GM19467 (cell line): ENCODE measurements around the gene BARD1.
A peak's percentile ranks its signal among the peaks of the same experiment; 100 is the strongest.
"Not testable (repeated sequence)": the region's sequence is repeated elsewhere in the genome, so short reads cannot be mapped to it uniquely, and the experiment has no call there.

Experiments used
- ATAC-seq: cut with Tn5 transposase; IDR thresholded peaks from one replicate; pipeline ENCODE4 v1.9.1; 2021; ENCODE audit warnings: mild to moderate bottlenecking, moderate library complexity; ENCODE audit not compliant: unreplicated experiment

The BARD1 gene

DNA sequence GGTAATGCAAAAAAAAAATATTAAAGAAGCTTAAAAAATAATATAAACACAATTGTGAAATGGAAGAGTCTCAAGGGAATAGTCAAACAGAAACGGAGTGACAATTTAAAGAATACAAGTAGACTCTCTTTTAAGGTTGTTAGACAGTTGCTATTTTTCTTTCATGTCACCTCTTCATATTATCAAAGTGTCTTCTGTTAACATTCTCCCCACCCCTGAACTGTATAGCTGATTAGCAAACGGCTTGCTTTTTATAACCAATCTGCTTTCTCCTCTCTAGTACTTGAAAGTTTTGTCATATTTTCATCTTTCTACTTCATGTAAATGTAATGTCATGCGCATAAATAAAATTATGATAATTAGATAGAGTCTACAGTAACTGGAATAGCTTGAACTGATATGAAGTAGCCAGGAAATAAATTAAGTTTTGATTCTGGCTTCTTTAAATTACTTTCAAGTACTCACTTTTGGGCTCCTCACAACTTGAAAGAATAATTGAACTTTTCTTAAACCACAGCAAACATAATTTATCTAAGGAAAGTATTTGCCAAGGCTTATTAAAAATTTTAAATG is 37.0 kb downstream of the BARD1 start:
- no peak for ATAC-seq

DNA sequence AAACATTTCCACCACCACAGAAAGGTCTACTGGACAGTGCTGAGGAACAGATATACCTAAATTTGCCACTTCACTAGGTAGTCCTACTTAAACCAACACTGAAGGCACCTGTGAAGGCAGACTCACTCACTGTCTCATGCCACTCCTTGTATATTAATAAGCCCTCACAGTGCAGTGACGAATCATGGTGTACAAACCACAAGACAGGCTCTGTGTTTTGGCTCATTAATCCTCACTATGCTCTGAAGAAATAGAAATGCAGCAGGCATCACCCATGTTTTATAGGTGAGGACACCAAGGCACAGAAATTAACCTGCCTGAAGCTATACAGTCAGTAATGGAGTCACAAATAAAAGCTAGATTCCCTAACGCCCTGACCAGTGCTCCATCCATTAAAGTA is 44.3 kb downstream of the BARD1 start:
- no peak for ATAC-seq

DNA sequence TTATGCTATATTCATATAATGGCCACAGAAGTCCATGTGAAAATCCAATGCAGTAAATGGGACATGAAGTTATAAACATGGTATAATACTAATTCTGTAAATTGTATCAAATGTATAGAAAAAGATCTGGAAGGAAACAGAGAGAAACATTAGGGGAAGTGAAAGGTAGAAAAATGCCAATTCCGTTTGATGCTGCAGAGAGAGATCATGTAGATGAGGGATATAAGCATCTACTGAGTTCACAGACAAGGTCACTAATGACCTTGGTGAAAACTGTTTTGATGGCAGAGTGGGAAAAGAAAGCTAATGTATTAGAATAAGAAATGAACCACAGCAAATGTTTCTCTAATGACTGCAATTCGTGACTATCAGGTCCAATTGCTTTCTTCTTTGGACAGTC is 56.0 kb downstream of the BARD1 start:
- no peak for ATAC-seq

DNA sequence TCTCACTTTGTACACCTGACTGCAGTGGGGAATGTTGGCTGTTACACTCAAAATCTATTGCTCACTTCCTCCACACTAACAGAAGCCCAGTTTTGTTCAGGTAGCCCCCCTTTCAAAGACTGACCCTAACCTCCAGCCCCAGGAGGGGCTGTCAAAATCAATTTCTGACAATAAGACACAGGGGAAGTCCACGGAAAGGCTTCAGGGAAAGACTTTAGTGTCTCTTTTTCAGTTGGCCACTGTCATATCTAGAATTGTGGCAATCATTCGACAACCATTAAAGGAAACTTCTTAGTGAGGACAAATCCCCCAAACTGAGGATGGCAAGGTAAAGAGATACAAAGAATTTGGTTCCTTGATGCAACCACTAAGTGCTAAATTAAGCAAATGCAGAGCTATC is 59.0 kb downstream of the BARD1 start:
- no peak for ATAC-seq

GRCh38 chr2:214747992-214748391 is 61.5 kb downstream of the BARD1 start:
- peak; percentile 45 for ATAC-seq

DNA sequence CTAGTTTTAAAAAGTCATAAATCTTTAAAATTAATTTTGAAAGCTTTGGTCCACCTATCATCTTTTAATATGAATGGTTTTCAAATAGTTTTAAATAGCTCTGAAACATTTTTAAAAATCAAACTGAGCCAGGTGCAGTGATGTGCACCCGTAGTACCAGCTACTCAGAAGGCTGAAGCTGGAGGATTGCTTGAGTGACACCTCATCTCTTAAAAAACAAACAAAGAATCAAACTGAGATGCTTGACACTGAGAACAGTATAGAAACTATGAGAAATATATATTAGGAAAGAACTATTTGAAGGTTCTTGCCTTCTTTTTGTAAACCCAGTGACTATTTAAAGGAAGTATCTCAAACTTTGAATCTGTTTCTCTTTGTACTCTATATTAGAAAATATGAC is 67.4 kb downstream of the BARD1 start:
- no peak for ATAC-seq

DNA sequence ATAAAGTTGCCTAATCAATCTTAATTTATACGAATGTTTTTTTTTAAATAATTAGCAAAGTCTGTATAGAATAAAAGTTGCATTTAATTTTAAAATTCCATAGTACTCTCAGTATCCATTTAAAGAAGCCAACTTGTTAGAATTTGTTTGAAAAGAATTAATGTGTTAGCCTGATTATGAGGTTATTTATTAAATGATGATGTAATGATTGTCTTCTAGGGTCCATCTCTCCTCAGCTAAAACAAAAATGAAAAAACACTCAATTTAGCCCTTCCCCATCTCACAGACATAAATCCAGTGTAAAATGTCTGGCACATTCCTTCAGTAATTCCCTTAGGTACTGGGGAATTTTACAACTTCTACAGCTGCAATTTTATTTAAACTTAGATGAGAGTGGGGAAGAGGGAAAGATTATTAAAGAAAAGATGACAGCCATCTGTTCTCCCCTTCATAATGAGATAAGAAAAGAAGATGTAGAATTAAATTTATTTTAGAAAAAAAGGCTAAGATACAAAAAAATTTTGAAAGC is 68.6 kb downstream of the BARD1 start:
- ATAC-seq = no peak

DNA sequence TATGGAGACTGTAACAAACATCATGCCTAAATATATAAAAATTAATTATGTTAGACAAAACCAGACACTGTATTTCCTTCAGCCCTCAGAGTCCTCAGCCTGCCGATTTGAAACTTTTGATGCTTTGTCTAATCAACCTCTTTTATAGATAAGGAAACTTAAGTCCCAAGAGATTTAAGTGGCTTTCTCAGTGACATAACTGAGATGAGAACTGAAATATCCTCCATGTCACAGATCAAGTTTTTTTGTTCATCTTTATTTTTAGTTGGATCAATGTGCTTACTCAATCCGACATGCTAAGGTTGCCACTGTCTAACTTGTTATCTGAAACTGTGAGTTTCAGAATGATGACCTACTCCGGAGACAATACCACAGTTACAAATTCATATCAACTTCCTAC is 72.3 kb downstream of the BARD1 start:
- ATAC-seq = peak; percentile 96

DNA sequence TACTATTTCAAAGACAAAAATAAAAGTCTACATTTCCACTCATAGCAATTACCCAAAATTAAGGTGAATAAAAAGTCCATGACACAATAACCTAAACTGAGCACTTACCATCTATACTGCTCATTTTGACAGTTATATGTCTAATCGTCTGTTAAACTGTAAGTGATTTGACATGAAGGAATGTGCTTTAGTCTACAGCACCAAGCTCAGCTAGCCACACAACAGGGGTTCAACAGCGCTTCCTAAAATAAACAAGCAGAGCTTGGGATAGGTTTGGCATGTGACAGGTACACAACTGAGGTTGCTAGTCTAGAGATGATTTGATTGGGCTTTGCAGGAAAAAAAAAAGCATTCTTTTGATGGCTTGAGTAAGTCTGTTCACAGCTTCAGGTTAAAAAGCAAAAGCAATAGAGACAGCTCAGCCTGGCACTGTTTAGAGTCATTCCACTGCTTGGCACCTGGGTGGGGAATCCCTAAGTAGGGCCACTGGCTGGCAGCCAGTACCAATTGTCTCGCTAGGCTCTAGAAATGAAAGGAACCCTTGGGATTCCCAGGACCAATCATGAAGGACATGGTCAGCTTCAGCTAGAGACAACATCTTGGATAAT is 78.6 kb downstream of the BARD1 start:
- ATAC-seq = no peak

DNA sequence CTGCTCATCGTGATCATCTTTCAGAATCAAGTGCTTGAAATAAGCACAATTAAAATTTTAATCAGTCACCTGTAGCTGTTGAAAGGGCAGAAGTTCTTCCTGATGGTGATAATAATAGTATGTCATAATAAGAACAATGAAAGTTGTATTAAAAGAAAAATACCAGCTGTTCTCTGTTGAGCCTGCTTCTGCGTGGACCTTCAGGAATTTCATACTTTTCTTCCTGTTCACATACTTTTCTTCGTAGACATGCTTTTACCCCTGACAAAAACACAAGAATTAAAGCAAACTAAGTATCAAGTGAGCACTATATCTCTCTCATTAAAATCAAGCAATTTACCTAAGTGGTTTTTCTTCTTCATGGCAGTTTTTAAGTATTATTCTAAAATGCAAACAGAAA is 79.2 kb downstream of the BARD1 start:
- ATAC-seq = no peak

- ATAC-seq = no peak
Observed at GRCh38 chr2:214724741-214725140, 84.7 kb downstream of the BARD1 start.

DNA sequence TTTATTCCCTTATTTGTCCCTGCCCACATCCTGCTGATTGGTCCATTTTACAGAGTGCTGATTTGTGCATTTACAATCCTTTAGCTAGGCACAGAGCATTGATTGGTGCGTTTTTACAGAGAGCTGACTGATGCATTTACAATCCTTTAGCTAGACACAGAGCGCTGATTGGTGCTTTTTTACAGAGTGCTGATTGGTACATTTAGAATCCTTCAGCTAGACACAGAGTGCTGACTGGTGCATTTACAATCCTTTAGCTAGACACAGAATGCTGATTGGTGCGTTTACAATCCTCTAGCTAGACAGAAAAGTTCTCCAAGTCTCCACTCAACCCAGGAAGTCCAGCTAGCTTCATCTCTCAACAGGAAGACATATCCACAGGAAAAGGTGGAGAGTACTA is 91.6 kb downstream of the BARD1 start:
- ATAC-seq = not testable (repeated sequence)

DNA sequence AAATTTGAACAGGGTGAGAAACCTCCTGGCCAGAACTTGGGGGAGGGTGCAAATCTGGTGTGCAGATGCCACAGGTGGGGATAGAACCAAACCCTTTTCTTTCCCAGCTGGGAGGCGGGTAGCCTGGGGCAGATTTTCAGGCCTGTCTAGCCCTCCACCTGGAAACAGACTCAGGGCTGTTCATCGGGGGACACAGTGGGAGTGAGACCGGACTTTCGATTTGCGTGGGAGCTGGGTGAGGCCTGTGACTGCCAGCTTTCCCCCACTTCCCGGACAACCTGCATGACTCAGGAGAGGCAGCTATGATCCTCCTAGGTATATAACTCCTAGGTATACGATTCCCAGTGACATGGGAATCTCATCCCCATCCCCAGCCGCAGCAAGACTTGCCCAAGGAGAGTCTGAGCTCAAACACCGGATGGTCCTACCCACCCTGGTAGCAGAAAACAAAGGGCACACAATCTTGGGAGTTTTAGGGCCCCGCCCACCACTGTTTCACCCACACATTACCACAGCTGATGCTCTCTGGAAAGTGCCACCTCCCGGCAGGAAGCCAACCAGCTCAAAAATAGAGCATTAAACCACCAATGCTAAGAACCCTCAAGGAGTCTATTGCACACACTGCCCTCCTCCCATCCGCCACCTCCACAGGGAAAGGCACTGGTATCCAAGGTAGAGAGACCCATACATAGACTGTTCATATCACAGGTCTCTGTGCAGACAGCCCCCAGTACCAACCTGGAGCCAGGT is 92.5 kb downstream of the BARD1 start:
- ATAC-seq = no peak

DNA sequence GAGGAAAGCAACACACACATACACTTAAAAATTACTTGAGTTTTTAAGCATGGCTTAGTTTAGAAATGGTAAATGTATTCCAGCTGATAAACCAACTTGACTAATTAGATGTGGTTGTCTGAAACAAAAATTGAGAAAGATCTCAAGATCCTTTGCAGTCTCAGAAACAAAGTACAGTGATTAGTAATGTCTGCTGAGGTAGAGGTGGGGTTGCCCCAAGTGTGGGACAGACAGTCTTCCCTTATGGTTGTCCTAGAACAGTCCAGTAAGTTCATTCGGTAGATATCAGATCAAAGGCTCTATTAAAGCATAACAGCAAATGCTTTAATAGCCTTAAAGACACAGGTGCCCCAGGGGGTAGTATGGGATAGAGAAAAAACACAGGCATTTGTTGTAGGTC is 94.5 kb downstream of the BARD1 start:
- no peak for ATAC-seq

GRCh38 chr2:214713080-214713830 is 96.2 kb downstream of the BARD1 start:
- ATAC-seq = no peak

DNA sequence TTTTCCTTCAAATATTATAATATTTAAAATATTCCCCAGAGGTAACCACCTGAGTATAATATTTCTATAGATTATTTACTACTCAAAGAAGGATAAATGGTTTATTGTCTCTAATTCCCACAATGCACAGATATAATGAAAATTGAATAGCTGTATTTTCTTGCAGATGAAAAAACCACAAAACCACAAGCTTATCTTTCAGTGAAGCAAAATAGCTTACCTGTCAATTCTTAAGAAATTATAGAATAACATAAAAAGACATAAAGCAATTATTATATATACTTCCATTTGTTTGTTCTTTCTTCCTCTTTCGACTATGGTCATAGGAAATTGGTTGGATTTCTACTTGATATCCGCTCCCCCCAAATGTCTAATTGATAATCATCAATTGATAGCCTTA is 98.8 kb downstream of the BARD1 start:
- no peak for ATAC-seq

DNA sequence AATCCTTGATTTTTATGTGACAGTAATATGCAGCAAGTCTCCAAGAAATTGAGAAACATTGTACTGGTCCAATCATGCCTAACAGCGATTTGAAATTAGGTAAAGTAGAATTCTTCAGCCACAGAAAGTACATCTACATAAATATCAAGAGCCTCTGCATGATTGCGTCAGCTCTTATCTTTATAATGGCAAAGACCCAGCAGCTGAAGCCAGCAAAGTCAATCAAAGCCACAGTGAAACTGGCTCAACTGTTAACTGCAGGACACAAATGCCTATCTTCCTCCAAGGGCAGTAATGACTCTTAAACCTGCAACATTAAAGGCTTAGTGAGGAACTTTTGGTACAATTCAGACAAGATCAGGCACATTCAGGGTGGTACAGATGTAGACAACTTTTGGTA is 102.5 kb downstream of the BARD1 start:
- no peak for ATAC-seq

DNA sequence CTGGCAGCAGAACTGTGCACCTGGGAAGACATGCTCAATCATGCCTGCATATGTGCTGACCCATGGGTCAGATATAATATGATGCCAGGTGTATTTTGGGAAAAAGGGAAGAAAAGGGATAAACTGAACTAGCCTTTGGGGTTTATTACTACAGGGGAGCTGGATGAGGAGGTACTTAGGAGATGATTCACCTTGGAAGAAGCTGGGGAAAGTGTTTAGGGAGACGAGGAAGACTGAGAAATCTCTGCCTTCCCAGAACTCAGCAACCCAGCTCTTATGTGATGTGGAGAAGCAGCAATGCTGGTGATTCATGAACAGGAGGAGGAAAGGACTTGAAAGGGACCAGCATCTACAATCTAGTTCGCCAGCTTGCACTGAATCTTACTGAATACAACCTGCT is 110.2 kb downstream of the BARD1 start:
- no peak for ATAC-seq

DNA sequence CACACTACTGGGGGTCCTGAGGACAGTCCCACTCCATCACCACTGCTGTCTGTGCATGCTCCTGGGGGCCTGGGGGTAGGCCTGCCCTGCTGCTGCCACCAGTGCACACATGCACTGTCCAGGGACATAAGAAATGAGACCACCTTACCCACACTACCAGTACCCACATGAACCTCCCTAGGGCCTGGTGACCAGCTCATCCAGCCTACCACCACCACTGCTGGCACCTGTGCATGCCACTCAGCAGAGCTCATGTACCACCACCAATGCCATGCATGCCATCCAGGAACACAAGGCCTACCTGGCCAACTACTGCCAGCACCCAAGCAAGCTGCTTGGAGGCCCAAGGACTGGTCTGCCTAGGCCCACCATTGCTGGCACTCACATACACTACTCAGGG is 112.8 kb downstream of the BARD1 start:
- ATAC-seq = no peak

GRCh38 chr2:214695789-214696188 is 113.7 kb downstream of the BARD1 start:
- no peak for ATAC-seq

- peak; percentile 60 for ATAC-seq
Observed at GRCh38 chr2:214683557-214683956, 125.9 kb downstream of the BARD1 start.

- ATAC-seq = peak; percentile 43
Observed at GRCh38 chr2:214679736-214680135, 129.7 kb downstream of the BARD1 start.
